GM23338 (cell line): Measurements from ENCODE around the gene ZBTB8A. TPM values are rescaled to one million over a fixed set of nuclear protein-coding genes. Genes with fewer than 3 reads are reported as not detected.

Source experiments
- ATAC-seq: fragments of 200-7000 bp; cut with Tn5 transposase; 3 replicates; pipeline ENCODE4 v1.9.1; 2020
- DNase-seq: peaks from one replicate; pipeline ENCODE4 v3.0.0-alpha.2; 2015; ENCODE audit warnings: low spot score
- H2AFZ ChIP-seq: fragments of 200-600 bp; sonication (generic); 2 replicates; pipeline ENCODE4 v1.8.0; 2016; ENCODE audit warnings: antibody characterized with exemption, mild to moderate bottlenecking, moderate library complexity
- H3F3A ChIP-seq: fragments of 200-600 bp; sonication (generic); replicated peaks from 2 replicates; pipeline ENCODE4 v1.8.0; 2017; ENCODE audit warnings: antibody characterized with exemption, mixed run types, low read depth
- H3K27ac ChIP-seq: fragments of 200-600 bp; sonication (generic); 2 replicates; pipeline ENCODE4 v1.6.1; 2016; ENCODE audit warnings: low read depth
- H3K27me3 ChIP-seq: fragments of 200-600 bp; sonication (generic); 2 replicates; pipeline ENCODE4 v1.8.0; 2016; ENCODE audit warnings: mild to moderate bottlenecking, mixed run types, moderate library complexity; ENCODE audit not compliant: insufficient read depth
- H3K36me3 ChIP-seq: fragments of 200-600 bp; sonication (generic); 2 replicates; pipeline ENCODE4 v1.8.0; 2016; ENCODE audit warnings: mild to moderate bottlenecking; ENCODE audit not compliant: insufficient read depth
- H3K4me1 ChIP-seq: fragments of 200-600 bp; sonication (generic); 2 replicates; pipeline ENCODE4 v1.8.0; 2016; ENCODE audit warnings: mild to moderate bottlenecking, moderate library complexity; ENCODE audit not compliant: insufficient read depth
- H3K4me2 ChIP-seq: fragments of 200-600 bp; sonication (generic); 2 replicates; pipeline ENCODE4 v1.7.1; 2017; ENCODE audit warnings: mixed run types
- H3K4me3 ChIP-seq: fragments of 200-600 bp; sonication (generic); 2 replicates; pipeline ENCODE4 v1.6.1; 2016; ENCODE audit warnings: mixed run types
- H3K79me2 ChIP-seq: fragments of 200-600 bp; sonication (generic); replicated peaks from 2 replicates; pipeline ENCODE4 v1.8.0; 2017; ENCODE audit warnings: mild to moderate bottlenecking; ENCODE audit not compliant: insufficient read depth
- H3K9me2 ChIP-seq: fragments of 200-600 bp; sonication (generic); 2 replicates; pipeline ENCODE4 v1.8.0; 2017; ENCODE audit not compliant: insufficient read depth
- H4K20me1 ChIP-seq: fragments of 200-600 bp; sonication (generic); replicated peaks from 2 replicates; pipeline ENCODE4 v1.8.0; 2017; ENCODE audit warnings: mild to moderate bottlenecking; ENCODE audit not compliant: insufficient read depth
- H3K27ac Mint-ChIP-seq: 2 replicates; pipeline ENCODE4 v1.8.0; 2020; ENCODE audit warnings: inconsistent platforms, mild to moderate bottlenecking, moderate library complexity, mixed read lengths
- H3K27me3 Mint-ChIP-seq: 3 replicates; pipeline ENCODE4 v1.8.0; 2022; ENCODE audit warnings: low read depth, mild to moderate bottlenecking, moderate library complexity, mixed read lengths, inconsistent platforms; ENCODE audit not compliant: insufficient read depth, poor library complexity
- H3K36me3 Mint-ChIP-seq: 3 replicates; pipeline ENCODE4 v1.8.0; 2021; ENCODE audit warnings: low read depth, mild to moderate bottlenecking, inconsistent platforms, moderate library complexity, mixed read lengths
- H3K4me1 Mint-ChIP-seq: 3 replicates; pipeline ENCODE4 v1.8.0; 2020; ENCODE audit warnings: mild to moderate bottlenecking, inconsistent platforms, mixed read lengths
- H3K4me3 Mint-ChIP-seq: 3 replicates; pipeline ENCODE4 v1.8.0; 2021; ENCODE audit warnings: moderate library complexity, mild to moderate bottlenecking, inconsistent platforms, mixed read lengths
- H3K9me3 Mint-ChIP-seq: 3 replicates; pipeline ENCODE4 v1.8.0; 2020; ENCODE audit warnings: moderate library complexity, mild to moderate bottlenecking, inconsistent platforms, mixed read lengths
- ETS1 ChIP-seq: IDR thresholded peaks from 2 replicates; pipeline ENCODE4 v1.6.1; 2016; ENCODE audit warnings: antibody characterized with exemption
- EZH2phosphoT487 ChIP-seq: fragments of 200-600 bp; sonication (generic); IDR thresholded peaks from one replicate; pipeline ENCODE4 v1.8.1; 2018; ENCODE audit warnings: antibody characterized with exemption; ENCODE audit not compliant: unreplicated experiment
- JUNB ChIP-seq: IDR thresholded peaks from one replicate; pipeline ENCODE4 v1.6.1; 2016; ENCODE audit warnings: antibody characterized with exemption; ENCODE audit not compliant: unreplicated experiment
- NANOG ChIP-seq: IDR thresholded peaks from 2 replicates; pipeline ENCODE4 v1.6.1; 2016; ENCODE audit warnings: antibody characterized with exemption, borderline replicate concordance
- POLR2AphosphoS5 ChIP-seq: IDR thresholded peaks from 2 replicates; pipeline ENCODE4 v1.6.1; 2016; ENCODE audit warnings: antibody characterized with exemption, low read depth
- STAT1 ChIP-seq: IDR thresholded peaks from one replicate; pipeline ENCODE4 v1.6.1; 2016; ENCODE audit warnings: antibody characterized with exemption; ENCODE audit not compliant: unreplicated experiment
- ZNF114 ChIP-seq: fragments of 250-450 bp; sonication (Bioruptor Pico); IDR thresholded peaks from 2 replicates; pipeline ENCODE4 v1.5.0; 2020; ENCODE audit warnings: mild to moderate bottlenecking, moderate library complexity
- ZNF462 ChIP-seq: fragments of 250-450 bp; sonication (Bioruptor Pico); IDR thresholded peaks from 2 replicates; pipeline ENCODE4 v1.5.0; 2020; ENCODE audit warnings: mild to moderate bottlenecking, moderate library complexity
- polyA plus RNA-seq: library from polyadenylated mRNA; unstranded; fragments of >200 nt; fragmentation: Nextera tagmentation; extraction: Ambion mirVana; gene quantifications from 2 replicates; pipeline ENCODE4 v1.2.1, GENCODE V29; 2016
- total RNA-seq: library from RNA; depleted of rRNA; stranded (reverse); fragments of >200 nt; shearing (Covaris generic); gene quantifications from 2 replicates; pipeline ENCODE4 v1.2.3, GENCODE V29; 2014
- TF ChIP-seq, protein P1 (sequence below), 2 experiments: fragments of 200-600 bp in 1 of 2; sonication (generic) in 1 of 2; conservative IDR thresholded peaks; 2 replicates each; pipeline versions ENCODE4 v1.5.1 to v1.6.1; 2016 to 2017; ENCODE audit warnings: antibody characterized with exemption in 2 of 2, low read depth in 2 of 2, mild to moderate bottlenecking in 2 of 2, moderate library complexity in 1 of 2

Gene ZBTB8A
- total and polyA plus RNA-seq, 2 experiments from 2014 or later = 6.1 to 8.4 TPM

- TF ChIP-seq POLR2AphosphoS5 = no peak; the same call in 1 of the 2 replicates
- TF ChIP-seq JUNB = no peak
- no peak for TF ChIP-seq ZNF114 (CRISPR knock-in tag)
- TF ChIP-seq ZNF462 = no peak
- TF ChIP-seq STAT1 = no peak
- TF ChIP-seq EZH2phosphoT487 = no peak
- no peak for TF ChIP-seq ETS1
Measured at GRCh38 chr1:32539584-32540571, 651 bp downstream of the ZBTB8A start (continued).

GRCh38 chr1:32540605-32541004 lies 1.4 kb downstream of the ZBTB8A start:
- H3K9me3 Mint-ChIP-seq = no peaks in the 10 kb centered on the region
- Histone ChIP-seq H3F3A (peaks cover 21% of the 10 kb centered on the region), H3K79me2 (peaks cover 38% of the 10 kb centered on the region)

More at GRCh38 chr1:32540605-32541004, 1.4 kb downstream of the ZBTB8A start:
- H3K4me3 Mint-ChIP-seq = peak overlapping the region; percentile 87
- H3K4me1 Mint-ChIP-seq = peaks cover 21% of the 10 kb centered on the region
- H4K20me1 ChIP-seq = peaks cover 7% of the 10 kb centered on the region; the same call in 1 of the 2 replicates
- H3K9me2 ChIP-seq = no peaks in the 10 kb centered on the region
- peaks cover 12% of the 10 kb centered on the region for H3K27me3 Mint-ChIP-seq
- no peak overlapping the region for H3K27ac Mint-ChIP-seq
- no peaks in the 10 kb centered on the region for H3K36me3 ChIP-seq
- DNase-seq (peak; percentile 13), ATAC-seq (peak; percentile 11)
- peak overlapping the region; percentile 92 for H3K4me3 ChIP-seq
- peak overlapping the region; percentile 94; the same call in 1 of the 2 replicates for H2AFZ ChIP-seq
- peaks cover 21% of the 10 kb centered on the region for H3K4me1 ChIP-seq
- peaks cover 12% of the 10 kb centered on the region for H3K36me3 Mint-ChIP-seq
- peak overlapping the region; percentile 98 for H3K4me2 ChIP-seq
- TF ChIP-seq NANOG = no peak
- TF ChIP-seq, protein P1, sequence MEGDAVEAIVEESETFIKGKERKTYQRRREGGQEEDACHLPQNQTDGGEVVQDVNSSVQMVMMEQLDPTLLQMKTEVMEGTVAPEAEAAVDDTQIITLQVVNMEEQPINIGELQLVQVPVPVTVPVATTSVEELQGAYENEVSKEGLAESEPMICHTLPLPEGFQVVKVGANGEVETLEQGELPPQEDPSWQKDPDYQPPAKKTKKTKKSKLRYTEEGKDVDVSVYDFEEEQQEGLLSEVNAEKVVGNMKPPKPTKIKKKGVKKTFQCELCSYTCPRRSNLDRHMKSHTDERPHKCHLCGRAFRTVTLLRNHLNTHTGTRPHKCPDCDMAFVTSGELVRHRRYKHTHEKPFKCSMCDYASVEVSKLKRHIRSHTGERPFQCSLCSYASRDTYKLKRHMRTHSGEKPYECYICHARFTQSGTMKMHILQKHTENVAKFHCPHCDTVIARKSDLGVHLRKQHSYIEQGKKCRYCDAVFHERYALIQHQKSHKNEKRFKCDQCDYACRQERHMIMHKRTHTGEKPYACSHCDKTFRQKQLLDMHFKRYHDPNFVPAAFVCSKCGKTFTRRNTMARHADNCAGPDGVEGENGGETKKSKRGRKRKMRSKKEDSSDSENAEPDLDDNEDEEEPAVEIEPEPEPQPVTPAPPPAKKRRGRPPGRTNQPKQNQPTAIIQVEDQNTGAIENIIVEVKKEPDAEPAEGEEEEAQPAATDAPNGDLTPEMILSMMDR (conservative IDR thresholded peaks at IDR 0.05; ENCODE audit: low read depth in 2 of 2) = no peak
- H3K27ac ChIP-seq = no peak overlapping the region
- H3K27me3 ChIP-seq = peaks cover 26% of the 10 kb centered on the region
